GM12878 (cell line): ENCODE results near the gene NF1. TPM values are rescaled to one million over a fixed set of nuclear protein-coding genes. Genes with fewer than 3 reads are reported as not detected.
"Not testable (repeated sequence)": the region's sequence is repeated elsewhere in the genome, so short reads cannot be mapped to it uniquely, and the experiment has no call there.

Experiments used
- ATAC-seq: fragments of 200-7000 bp; cut with Tn5 transposase; 3 replicates; pipeline ENCODE4 v1.9.1; 2020; ENCODE audit warnings: mild to moderate bottlenecking, moderate library complexity
- BruUV-seq: library from RNA; stranded (reverse); fragments of 400-500 nt; replicated peaks from 2 replicates; lab custom pipeline; 2021; lab: Mats Ljungman, UMichigan
- CTCF ChIA-PET: fragments of 300-600 bp; sonication (Branson Sonifier 250); formaldehyde crosslinking; extraction: SDS; loops from one replicate; lab custom pipeline; 2021; ENCODE audit warnings: inconsistent platforms; lab: Yijun Ruan, JAX
- POLR2A ChIA-PET: fragments of 350-600 bp; formaldehyde crosslinking; extraction: SDS; loops from one replicate; lab custom pipeline; 2021; ENCODE audit warnings: inconsistent platforms; lab: Charles Lee
- RAD21 ChIA-PET: fragments of 300-600 bp; sonication (Branson Sonifier 250); formaldehyde crosslinking; loops from one replicate; lab custom pipeline; 2023; ENCODE audit warnings: antibody characterized with exemption; ENCODE audit not compliant: unreplicated experiment; lab: Charles Lee
- SMC1A ChIA-PET: fragments of 300-600 bp; sonication (Branson Sonifier 250); formaldehyde crosslinking; loops from one replicate; lab custom pipeline; 2023; ENCODE audit not compliant: unreplicated experiment, uncharacterized antibody; lab: Charles Lee
- DNase-seq: peaks from one replicate; pipeline ENCODE4 v3.0.0-alpha.2; 2011; ENCODE audit warnings: low read depth, low spot score
- FAIRE-seq: peaks from 3 replicates; lab custom pipeline; 2011; peaks lifted over from hg19 to GRCh38; lab: Jason Lieb, UNC
- H2AFZ ChIP-seq: 2 replicates; pipeline ENCODE4 v1.6.0; 2011; ENCODE audit warnings: low read depth, low read length, control low read depth; ENCODE audit not compliant: control insufficient read depth
- H3K27ac ChIP-seq: 2 replicates; pipeline ENCODE4 v1.5.1; 2011; ENCODE audit warnings: control low read depth; ENCODE audit not compliant: control insufficient read depth, insufficient read depth
- H3K27me3 ChIP-seq, 2 experiments: replicated peaks in 1 of 2; 2 replicates each; pipeline versions ENCODE4 v1.6.0 to v1.6.1; 2011; ENCODE audit warnings: low read length in 1 of 2; ENCODE audit not compliant: control insufficient read depth in 2 of 2, insufficient read depth in 2 of 2
- H3K36me3 ChIP-seq, 2 experiments: 2 replicates each; pipeline ENCODE4 v1.5.1; 2011; ENCODE audit warnings: low read length in 1 of 2; ENCODE audit not compliant: control insufficient read depth in 2 of 2, insufficient read depth in 2 of 2
- H3K4me1 ChIP-seq: 2 replicates; pipeline ENCODE4 v1.6.1; 2011; ENCODE audit warnings: mild to moderate bottlenecking, low read length, moderate library complexity, mixed read lengths; ENCODE audit not compliant: control insufficient read depth, insufficient read depth
- H3K4me2 ChIP-seq: 2 replicates; pipeline ENCODE4 v1.6.0; 2011; ENCODE audit warnings: control low read depth; ENCODE audit not compliant: control insufficient read depth, insufficient read depth
- H3K4me3 ChIP-seq: fragments of 200-600 bp; sonication (generic); 2 replicates; pipeline ENCODE4 v1.5.1; 2016
- H3K79me2 ChIP-seq: 2 replicates; pipeline ENCODE4 v1.6.0; 2011; ENCODE audit warnings: low read length; ENCODE audit not compliant: control insufficient read depth, insufficient read depth
- H3K9ac ChIP-seq: 2 replicates; pipeline ENCODE4 v1.8.0; 2011; ENCODE audit warnings: low read length, control low read depth, mixed read lengths; ENCODE audit not compliant: control insufficient read depth, insufficient read depth
- H3K9me3 ChIP-seq: replicated peaks from 3 replicates; pipeline ENCODE4 v1.5.1; 2011; ENCODE audit warnings: mild to moderate bottlenecking, low read length; ENCODE audit not compliant: control insufficient read depth, insufficient read depth
- H4K20me1 ChIP-seq: 2 replicates; pipeline ENCODE4 v1.6.0; 2011; ENCODE audit not compliant: control insufficient read depth, insufficient read depth
- GABPA ChIP-seq: IDR thresholded peaks from 2 replicates; pipeline ENCODE4 v1.6.1; 2014; ENCODE audit warnings: antibody characterized with exemption, low read depth, mild to moderate bottlenecking, inconsistent platforms
- JUND ChIP-seq: IDR thresholded peaks from 2 replicates; pipeline ENCODE4 v1.6.1; 2012; ENCODE audit warnings: low read depth, mild to moderate bottlenecking, low read length, improper control_type of control experiment, moderate library complexity
- MYB ChIP-seq: fragments of 150-350 bp; IDR thresholded peaks from 2 replicates; pipeline ENCODE4 v1.6.1; 2014; ENCODE audit warnings: mild to moderate bottlenecking, low read depth, low read length, borderline replicate concordance
- NBN ChIP-seq: fragments of 450-650 bp; IDR thresholded peaks from 2 replicates; pipeline ENCODE4 v1.6.1; 2016
- RAD21 ChIP-seq: IDR thresholded peaks from 2 replicates; pipeline ENCODE4 v1.6.1; 2011; ENCODE audit warnings: mild to moderate bottlenecking, low read depth, low read length, moderate library complexity; ENCODE audit not compliant: insufficient read depth
- RUNX3 ChIP-seq: IDR thresholded peaks from 2 replicates; pipeline ENCODE4 v1.6.1; 2012; ENCODE audit warnings: low read length, inconsistent platforms
- SIX5 ChIP-seq: IDR thresholded peaks from 2 replicates; pipeline ENCODE4 v1.6.1; 2011; ENCODE audit warnings: mild to moderate bottlenecking, low read depth, low read length, moderate library complexity; ENCODE audit not compliant: severe bottlenecking
- STAT1 ChIP-seq: fragments of 450-650 bp; conservative IDR thresholded peaks from 2 replicates; pipeline ENCODE4 v1.6.1; 2014; ENCODE audit warnings: antibody characterized with exemption, mild to moderate bottlenecking
- TCF12 ChIP-seq: IDR thresholded peaks from 2 replicates; pipeline ENCODE4 v1.6.1; 2011; ENCODE audit warnings: low read depth, mild to moderate bottlenecking, low read length
- ZBTB11 ChIP-seq: fragments of 450-650 bp; formaldehyde crosslinking; IDR thresholded peaks from 2 replicates; pipeline ENCODE4 v1.5.0; 2022; ENCODE audit warnings: mild to moderate bottlenecking, missing genetic modification characterization
- ZBTB33 ChIP-seq: fragments of 450-650 bp; IDR thresholded peaks from 2 replicates; pipeline ENCODE4 v1.6.1; 2017; ENCODE audit warnings: mild to moderate bottlenecking
- ZNF274 ChIP-seq: IDR thresholded peaks from one replicate; pipeline ENCODE4 v1.8.0; 2011; ENCODE audit not compliant: insufficient read length, insufficient read depth
- ZZZ3 ChIP-seq: IDR thresholded peaks from 2 replicates; pipeline ENCODE4 v1.6.1; 2011; ENCODE audit warnings: low read depth; ENCODE audit not compliant: control insufficient read depth, insufficient read length
- WGBS: methylation state at CpG from one replicate; pipeline ENCODE4 v1.1.6; 2016; ENCODE audit warnings: low lambda C conversion rate; ENCODE audit not compliant: insufficient replicate concordance, insufficient coverage; ENCODE audit errors: missing lambda C conversion rate; 5-methylcytosine and 5-hydroxymethylcytosine counted together
- in situ Hi-C: fragments of 300-500 bp; cut with MboI; formaldehyde crosslinking; loops from 9 replicates; pipeline ENCODE4 v1.14.3; 2018; ENCODE audit warnings: mixed read lengths
- intact Hi-C: fragments of 100-400 bp; cut with micrococcal nuclease; formaldehyde crosslinking; loops from one replicate; pipeline ENCODE4 v1.14.2; 2022; ENCODE audit not compliant: unreplicated experiment
- polyA plus RNA-seq, 11 experiments: library from polyadenylated mRNA; depleted of rRNA in 4 of 11; unstranded in 6 of 11; stranded (reverse) in 5 of 11; fragments of >200 nt; fragmentation: Nextera tagmentation in 4 of 11; fragmentation: Illumina TruSeq in 1 of 11; extraction: Ambion mirVana in 4 of 11; extraction: Trizol in 1 of 11; gene quantifications; 1 replicate in 1 of 11; 2 replicates in 10 of 11; pipeline versions ENCODE4 v1.2.1 to v1.2.3, GENCODE V29; 2011 to 2016; ENCODE audit warnings: inconsistent platforms in 2 of 11, missing spikeins in 2 of 11, low read depth in 1 of 11
- total RNA-seq, 4 experiments: library from RNA; depleted of rRNA in 3 of 4; stranded (reverse); fragments of >200 nt in 3 of 4; fragmentation: Illumina TruSeq in 1 of 4; extraction: Trizol in 1 of 4; gene quantifications; 2 replicates each; pipeline versions ENCODE4 v1.2.1 to v1.2.3, GENCODE V29; 2013 to 2021

NF1 gene
- total and polyA plus RNA-seq, 10 of the 15 experiments (the other 5 are each of a cell fraction or from before 2014, with no cell fraction given) = 2.5 to 31.8 (median 16.6) TPM

- POLR2A ChIA-PET, H4K20me1 ChIP-seq: not testable (repeated sequence)
These were observed 168.1 kb downstream of the NF1 start for GRCh38 chr17:31262923-31263322.

GRCh38 chr17:31266042-31266441, 171.3 kb downstream of the NF1 start:
- Histone ChIP-seq H4K20me1 (no peaks in the 10 kb centered on the region), H3K9me3 (no peaks in the 10 kb centered on the region), H3K36me3 (peaks cover 0 to 10% of the 10 kb centered on the region in 2 experiments; a peak in 2 of 4 replicates), H3K27me3 (no peaks in the 10 kb centered on the region), H3K4me2 (no peak overlapping the region), H3K27ac (no peak overlapping the region), H3K4me1 (no peaks in the 10 kb centered on the region), H2AFZ (no peak overlapping the region), H3K4me3 (no peak overlapping the region), H3K9ac (no peak overlapping the region), H3K79me2 (no peaks in the 10 kb centered on the region)
- POLR2A ChIA-PET = no interaction called here
- RAD21 ChIA-PET = interaction anchor here (1.8 kb wide), 1 partner anchor 106 kb away, joined by 5 read pairs; no protein-coding TSS in a partner anchor
- in situ Hi-C loops (no loop called here), intact Hi-C loops (no loop called here)
- DNase-seq = no peak
- FAIRE-seq = peak; percentile 41
- no peak for ATAC-seq
- CTCF ChIA-PET = interaction anchor here (0.6 to 5.2 kb wide), 4 partner anchors 9 to 153 kb away, joined by 3 to 38 read pairs (median 9); no protein-coding TSS in a partner anchor
- SMC1A ChIA-PET = interaction anchor here (0.7 to 1.7 kb wide), 6 partner anchors 12 to 107 kb away, joined by 3 to 6 read pairs (median 4); no protein-coding TSS in a partner anchor
- 97% methylated on average over 2 of the region's 2 CpGs for WGBS
- BruUV-seq = no TSS peak
- TF ChIP-seq ZBTB33 = no peak
- peak; percentile 29; the same call in 1 of the 2 replicates for TF ChIP-seq RAD21
- TF ChIP-seq NBN = no peak
- TF ChIP-seq TCF12 = no peak
- no peak for TF ChIP-seq ZZZ3
- no peak for TF ChIP-seq JUND
- no peak for TF ChIP-seq SIX5
- no peak for TF ChIP-seq RUNX3
- no peak for TF ChIP-seq ZNF274
- no peak for TF ChIP-seq ZBTB11
- TF ChIP-seq GABPA = no peak
- TF ChIP-seq MYB = no peak
- no peak for TF ChIP-seq STAT1

More at GRCh38 chr17:31262923-31263322, 168.1 kb downstream of the NF1 start:
- CTCF ChIA-PET = interaction anchor here (0.6 to 1.0 kb wide), 2 partner anchors 69 to 594 kb away, joined by 3 read pairs; no protein-coding TSS in a partner anchor
- FAIRE-seq, H3K9me3 ChIP-seq, in situ Hi-C loops, H3K27ac ChIP-seq, RAD21 ChIA-PET, H3K4me1 ChIP-seq, H3K36me3 ChIP-seq, DNase-seq, intact Hi-C loops, H3K4me3 ChIP-seq, H3K27me3 ChIP-seq, H3K9ac ChIP-seq, H3K79me2 ChIP-seq, SMC1A ChIA-PET, H3K4me2 ChIP-seq, H2AFZ ChIP-seq, BruUV-seq, ATAC-seq: not testable (repeated sequence)
- WGBS = 96% methylated on average over 1 of the region's 1 CpG
